Measurements from ENCODE around the gene CRY1.

Gene CRY1

GRCh38 chr12:106960443-106960842, 132.9 kb downstream of the CRY1 start:
- DNase-seq (ENCODE audit: low spot score) = no peak

- DNase-seq (ENCODE audit: low spot score) = no peak
These were observed 135.8 kb downstream of the CRY1 start for GRCh38 chr12:106957583-106957982.

GRCh38 chr12:106956048-106956578, 137.2 kb downstream of the CRY1 start:
- DNase-seq (ENCODE audit: low spot score) = peak; percentile 53

GRCh38 chr12:106955377-106956047, 137.8 kb downstream of the CRY1 start, which contains the start of gene TMEM263:
Gene TMEM263 (plus strand): TSS chr12:106955907. CDS start chr12:106967117, 11,210 bp downstream.
- DNase-seq (ENCODE audit: low spot score) = peak; percentile 94

GRCh38 chr12:106954462-106955376, 138.6 kb downstream of the CRY1 start:
- no peak for DNase-seq (ENCODE audit: low spot score)

GRCh38 chr12:106953352-106954250, 139.7 kb downstream of the CRY1 start:
- peak; percentile 70 for DNase-seq (ENCODE audit: low spot score)

- no peak for DNase-seq (ENCODE audit: low spot score)
These were observed 142.8 kb downstream of the CRY1 start for GRCh38 chr12:106950591-106950990.

- no peak for DNase-seq (ENCODE audit: low spot score)
These were observed 145.9 kb downstream of the CRY1 start for GRCh38 chr12:106947461-106947860.

GRCh38 chr12:106945261-106945851, 148.0 kb downstream of the CRY1 start:
- DNase-seq (ENCODE audit: low spot score) = no peak

GRCh38 chr12:106942775-106943174, 150.6 kb downstream of the CRY1 start:
- no peak for DNase-seq (ENCODE audit: low spot score)

GRCh38 chr12:106941481-106942156, 151.7 kb downstream of the CRY1 start:
- no peak for DNase-seq (ENCODE audit: low spot score)
